COR-L47 (cell line): ENCODE measurements around the gene MYLK3.
A peak's percentile ranks its signal among the peaks of the same experiment; 100 is the strongest.

ENCODE experiments used
- DNase-seq: peaks from one replicate; lab custom pipeline; 2025; lab: John Stamatoyannopoulos, UW

Gene MYLK3

GRCh38 chr16:46757339-46758050, 9.4 kb upstream of the MYLK3 start:
- peak; percentile 43 for DNase-seq

GRCh38 chr16:46756772-46757171, 8.6 kb upstream of the MYLK3 start:
- no peak for DNase-seq

GRCh38 chr16:46753015-46753414, 4.9 kb upstream of the MYLK3 start:
- no peak for DNase-seq

GRCh38 chr16:46751381-46751780, 3.2 kb upstream of the MYLK3 start:
- no peak for DNase-seq

GRCh38 chr16:46748775-46749705, 896 bp upstream of the MYLK3 start:
- no peak for DNase-seq

- no peak for DNase-seq
Measured at GRCh38 chr16:46746821-46747776, 1.0 kb downstream of the MYLK3 start.

GRCh38 chr16:46745617-46746016, 2.5 kb downstream of the MYLK3 start:
- no peak for DNase-seq

- DNase-seq, result no peak
Measured at GRCh38 chr16:46743232-46743719, 4.9 kb downstream of the MYLK3 start.

GRCh38 chr16:46739934-46740333, 8.2 kb downstream of the MYLK3 start:
- DNase-seq, result no peak

- no peak for DNase-seq
Measured at GRCh38 chr16:46737621-46738214, 10.4 kb downstream of the MYLK3 start.

- no peak for DNase-seq
Measured at GRCh38 chr16:46736695-46737094, 11.4 kb downstream of the MYLK3 start.

GRCh38 chr16:46733319-46733830, 14.8 kb downstream of the MYLK3 start:
- no peak for DNase-seq

GRCh38 chr16:46732561-46732960, 15.6 kb downstream of the MYLK3 start:
- no peak for DNase-seq

GRCh38 chr16:46731691-46732555, 16.2 kb downstream of the MYLK3 start:
- DNase-seq, result no peak

- no peak for DNase-seq
Measured at GRCh38 chr16:46730801-46731690, 17.1 kb downstream of the MYLK3 start.

GRCh38 chr16:46730126-46730525, 18.0 kb downstream of the MYLK3 start:
- no peak for DNase-seq

GRCh38 chr16:46729326-46729995, 18.7 kb downstream of the MYLK3 start:
- no peak for DNase-seq

- no peak for DNase-seq
Measured at GRCh38 chr16:46728806-46729205, 19.3 kb downstream of the MYLK3 start.

- no peak for DNase-seq
Measured at GRCh38 chr16:46727630-46728029, 20.5 kb downstream of the MYLK3 start.
